Ecto neural progenitor cell (in vitro differentiated cells): ENCODE measurements around the gene GRID1.

Experiments
- DNase-seq: peaks from one replicate; pipeline ENCODE4 v3.0.0-alpha.2; 2018; ENCODE audit warnings: low spot score

Gene GRID1

DNA sequence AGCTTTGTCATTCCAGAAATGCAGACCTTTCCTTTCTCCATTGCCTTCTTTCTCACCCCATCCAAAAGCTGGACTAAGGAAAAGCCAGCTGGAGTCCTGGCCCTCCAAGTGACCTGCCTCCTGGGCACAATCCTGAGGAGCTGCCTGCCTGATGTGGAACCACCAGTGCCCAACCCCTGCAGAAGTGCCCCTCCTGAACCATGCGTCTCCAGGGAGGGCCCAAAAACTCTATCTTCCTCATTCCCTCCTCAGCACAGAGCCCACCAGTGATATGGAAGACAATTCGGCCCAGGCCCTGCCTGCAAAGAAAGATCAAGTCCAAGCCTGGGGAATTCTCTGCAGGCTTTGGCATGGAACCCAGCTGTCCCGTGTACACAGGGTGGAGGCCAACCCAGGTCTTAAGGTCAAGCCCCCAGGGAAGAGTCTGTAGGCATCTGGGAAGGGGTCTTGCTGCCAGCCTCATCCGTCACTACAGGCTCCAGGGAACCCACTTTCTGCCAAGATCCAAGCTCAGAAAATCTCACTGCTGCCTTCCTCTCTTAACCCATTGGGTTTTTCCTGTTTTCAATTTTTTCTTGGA is 3.5 kb upstream of the GRID1 start:
- peak; percentile 13 for DNase-seq

GRCh38 chr10:86368987-86369386 is 2.4 kb upstream of the GRID1 start:
- DNase-seq, result peak; percentile 17

DNA sequence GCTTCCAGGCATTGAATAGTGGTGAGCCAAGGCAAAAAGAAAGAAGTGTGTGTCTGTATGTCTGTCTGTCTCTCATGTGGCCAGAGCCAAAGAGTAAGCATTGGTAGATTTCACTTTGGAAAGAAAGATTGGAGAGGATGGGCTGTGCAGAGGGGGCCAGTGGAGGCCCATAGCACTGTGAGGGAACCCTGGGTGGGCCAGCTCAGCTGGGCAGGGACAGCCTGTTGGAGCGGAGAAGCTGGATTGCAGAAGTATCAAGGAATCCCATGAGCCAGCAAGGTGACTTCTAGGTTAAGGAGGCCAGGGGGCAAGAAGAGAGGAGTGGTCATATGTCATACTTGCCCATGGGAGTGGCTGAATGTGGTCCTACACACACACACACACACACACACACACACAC is 1.5 kb upstream of the GRID1 start:
- peak; percentile 30 for DNase-seq

- peak; percentile 67 for DNase-seq
Measured at GRCh38 chr10:86367152-86367951, 757 bp upstream of the GRID1 start.

- no peak for DNase-seq
Measured at GRCh38 chr10:86366902-86367151, 232 bp upstream of the GRID1 start.

GRCh38 chr10:86365346-86366032 is 1.1 kb downstream of the GRID1 start:
- peak; percentile 61 for DNase-seq

GRCh38 chr10:86364491-86365345 is 1.9 kb downstream of the GRID1 start:
- DNase-seq, result peak; percentile 75

DNA sequence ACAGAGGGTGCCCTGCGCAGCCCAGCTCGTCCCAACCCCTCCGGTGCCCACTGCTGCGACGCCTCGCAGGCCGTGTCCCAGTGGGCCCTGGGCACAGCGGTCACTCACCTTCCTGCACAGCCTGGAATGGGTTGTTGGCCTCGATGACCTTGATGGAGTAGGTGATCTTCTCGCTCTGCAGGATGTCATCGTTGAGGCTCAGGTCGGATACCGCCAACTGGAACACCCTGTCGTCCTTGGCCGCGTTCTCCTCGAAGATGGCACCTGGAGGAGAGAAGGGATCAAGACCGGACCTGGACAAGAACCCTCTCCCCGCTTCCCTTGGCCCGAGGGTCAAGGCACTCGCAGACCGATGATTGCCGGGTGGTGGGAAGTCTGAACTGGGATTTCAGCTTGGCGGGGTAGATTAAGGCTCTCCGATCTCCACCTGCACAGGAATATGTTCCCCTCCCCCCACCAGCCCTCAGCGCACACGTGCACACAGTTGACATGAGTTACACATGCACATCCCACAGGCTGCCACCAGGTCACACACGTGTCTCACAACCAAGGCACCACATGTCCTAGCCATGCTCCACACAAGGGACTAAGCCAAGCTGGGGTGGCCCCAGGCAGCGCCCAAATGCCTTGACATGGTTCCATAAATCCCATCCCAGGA is 2.6 kb downstream of the GRID1 start:
- peak; percentile 48 for DNase-seq

GRCh38 chr10:86363184-86363832 is 3.3 kb downstream of the GRID1 start:
- peak; percentile 88 for DNase-seq

DNA sequence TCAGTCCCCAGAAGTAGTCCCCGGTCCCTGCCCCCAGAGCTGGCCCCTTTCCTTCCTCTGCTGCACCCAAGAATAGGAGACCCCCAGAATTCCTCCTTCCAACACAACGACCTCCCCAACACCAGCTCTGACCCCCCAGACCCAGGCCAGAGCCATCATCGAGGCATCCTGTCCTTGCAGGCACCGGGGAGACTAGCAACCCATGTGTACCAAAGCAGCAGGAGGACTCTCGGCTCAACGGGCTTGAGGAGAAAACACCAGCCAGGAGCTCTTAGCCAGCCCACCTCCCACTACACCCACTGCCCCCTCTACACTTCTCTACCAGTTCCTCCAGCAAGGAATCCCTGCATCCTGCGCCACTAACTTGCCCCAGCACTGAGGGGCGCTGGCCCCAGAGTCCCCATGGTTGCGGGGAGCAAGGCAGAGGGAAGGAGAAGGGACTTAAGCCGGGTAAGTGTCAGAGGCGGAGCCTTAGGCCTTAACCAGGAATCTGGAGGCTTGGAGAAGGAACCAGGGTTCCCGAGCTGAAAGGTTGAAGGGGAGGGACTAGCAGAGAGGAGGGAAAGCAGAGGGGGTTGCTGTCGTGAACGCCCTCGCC is 3.9 kb downstream of the GRID1 start:
- no peak for DNase-seq

DNA sequence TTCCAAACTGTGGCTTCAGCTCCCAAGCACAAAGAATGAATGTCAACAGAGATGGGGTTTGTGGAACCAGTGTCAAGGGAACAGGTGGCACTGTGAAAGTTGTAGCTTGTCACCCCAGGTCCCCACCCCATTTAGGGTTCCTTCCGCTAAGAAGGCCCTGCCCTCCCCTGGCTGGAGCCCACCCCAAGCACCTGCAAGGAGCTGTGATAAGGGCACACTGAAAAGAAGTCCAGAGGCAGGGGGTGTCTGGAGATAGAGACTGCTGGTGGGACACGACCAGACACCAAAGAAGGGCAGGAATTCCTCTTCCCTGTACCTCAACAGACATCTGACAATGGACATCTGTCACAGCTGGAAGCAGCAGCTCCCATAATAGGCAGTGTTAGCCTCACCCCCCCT is 4.5 kb downstream of the GRID1 start:
- no peak for DNase-seq

DNA sequence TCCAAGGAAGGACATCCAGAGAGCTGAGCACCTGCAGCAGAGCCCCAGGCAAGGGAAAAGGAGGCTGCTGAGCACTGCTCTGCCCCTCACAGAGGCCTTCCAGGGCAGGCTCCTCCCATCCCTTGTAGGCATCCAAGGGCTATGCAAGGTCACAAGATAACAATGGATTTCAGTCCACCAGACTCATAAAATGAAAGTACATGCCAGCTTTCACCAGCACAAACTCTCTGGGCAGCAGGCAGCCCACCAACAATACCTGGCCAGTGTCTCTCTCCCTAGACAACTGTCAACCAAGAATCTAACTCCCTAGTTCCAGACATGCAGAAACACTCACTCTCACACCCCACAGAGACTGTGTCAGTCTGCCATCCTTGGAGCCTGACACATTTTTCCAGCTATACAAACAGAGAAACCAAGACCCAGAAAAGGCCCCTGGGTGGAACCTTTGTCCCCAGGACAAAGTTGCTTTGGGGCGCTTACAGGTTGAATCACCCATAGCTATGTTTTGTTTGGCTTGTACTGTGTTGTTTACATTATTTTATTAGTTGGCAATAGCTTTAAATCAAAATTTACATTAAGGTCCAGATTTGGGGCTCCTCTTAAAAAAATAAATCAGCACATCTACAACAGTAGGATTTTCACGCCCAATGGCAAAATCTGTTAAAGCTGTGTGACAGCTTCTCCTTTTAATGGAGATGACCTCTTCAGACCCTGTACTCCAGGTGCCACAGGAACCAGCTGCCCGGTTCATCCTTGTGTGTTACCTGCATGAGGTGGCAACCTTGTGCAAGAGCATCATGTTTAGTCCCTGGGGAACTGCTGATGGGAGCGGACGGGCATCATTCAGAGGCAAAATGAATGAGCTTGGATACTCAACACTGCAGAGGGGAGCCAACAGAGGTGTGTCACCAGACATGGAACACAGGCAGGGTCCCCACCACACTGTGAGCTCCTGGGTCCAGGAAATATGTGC is 5.2 kb downstream of the GRID1 start:
- peak; percentile 38 for DNase-seq

DNA sequence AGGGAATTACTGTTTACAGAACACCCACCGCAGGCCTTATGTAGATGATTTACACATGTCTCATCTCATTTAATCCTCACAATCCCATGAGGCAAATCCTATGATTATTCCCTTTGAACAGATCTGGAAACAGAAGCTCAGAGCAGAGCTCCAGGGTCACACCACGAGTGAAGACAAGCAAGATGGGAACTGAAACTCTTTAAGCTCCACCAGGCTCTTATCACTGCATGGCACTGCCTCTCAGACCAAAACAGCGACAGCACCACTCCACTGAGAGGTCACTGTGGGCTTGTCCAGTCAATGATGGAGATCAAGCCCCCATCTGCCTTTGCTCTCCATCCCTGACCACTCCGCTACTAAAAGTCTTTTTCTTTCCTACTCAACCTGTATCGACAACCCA is 5.9 kb downstream of the GRID1 start:
- no peak for DNase-seq

DNA sequence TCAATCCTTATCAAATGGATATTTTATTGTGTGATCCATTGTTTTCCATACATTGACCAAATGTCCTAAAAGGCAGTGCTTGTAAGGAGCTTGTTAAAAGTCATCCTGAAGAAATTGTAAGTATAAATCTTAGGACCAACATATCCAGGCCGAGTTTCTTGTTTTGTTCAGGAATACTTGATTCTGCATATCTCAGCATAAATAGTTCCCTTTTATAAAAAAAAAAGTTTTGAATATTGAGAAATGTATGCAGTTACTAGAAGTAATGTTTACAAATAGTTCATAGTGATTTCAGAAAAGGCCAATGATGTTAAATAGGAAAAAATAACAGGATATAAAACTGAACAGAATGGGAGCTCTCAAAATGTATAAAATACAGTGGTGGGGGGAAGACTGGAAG is 6.6 kb downstream of the GRID1 start:
- no peak for DNase-seq

DNA sequence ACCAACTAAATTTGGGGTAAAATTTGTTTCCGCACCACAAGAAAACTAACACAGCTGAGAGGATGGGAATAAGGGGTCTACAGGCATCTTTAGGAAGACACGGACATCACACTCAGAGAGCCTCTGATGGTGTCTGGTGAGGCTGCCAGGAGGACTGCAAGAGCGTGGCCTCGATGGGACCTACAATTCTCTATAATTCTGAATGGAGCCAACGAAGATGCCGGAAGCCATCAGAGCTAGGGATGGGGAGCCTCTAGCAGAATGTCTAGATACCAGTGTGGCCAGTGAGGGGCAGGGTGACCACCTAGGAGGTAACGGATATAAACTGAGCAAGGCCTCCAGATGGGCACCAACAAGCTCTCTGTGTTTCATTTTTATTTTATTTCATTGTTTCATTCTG is 7.5 kb downstream of the GRID1 start:
- DNase-seq, result no peak

GRCh38 chr10:86357676-86358075 is 8.9 kb downstream of the GRID1 start:
- DNase-seq, result no peak

GRCh38 chr10:86357041-86357440 is 9.6 kb downstream of the GRID1 start:
- DNase-seq, result no peak

GRCh38 chr10:86356296-86356695 is 10.3 kb downstream of the GRID1 start:
- no peak for DNase-seq

DNA sequence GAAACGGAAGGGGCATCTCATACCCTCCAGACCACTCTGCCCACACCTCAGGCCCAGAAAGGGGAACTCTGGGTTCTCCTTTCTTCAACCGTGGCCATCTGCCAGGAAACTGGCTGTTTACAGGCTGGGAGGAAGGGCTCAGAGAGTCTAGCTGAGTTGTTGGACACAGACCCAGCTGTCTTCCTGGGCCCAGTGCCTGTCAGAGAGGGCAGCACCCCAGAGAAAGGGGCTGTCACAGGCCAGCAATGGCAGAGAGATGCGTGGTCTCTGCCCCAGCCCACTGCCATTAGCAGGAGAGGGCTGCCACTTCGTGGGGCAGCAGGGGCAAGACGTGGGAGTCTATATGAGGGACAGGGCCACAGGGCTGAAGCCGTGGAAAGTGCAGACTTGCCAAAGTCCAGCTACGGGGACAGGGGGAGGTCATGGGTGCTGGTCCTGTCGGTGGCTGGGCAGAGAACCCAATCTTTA is 11.0 kb downstream of the GRID1 start:
- no peak for DNase-seq
